GM12801 (cell line): ENCODE data around the gene KSR2.

Source experiments
- CTCF ChIP-seq: IDR thresholded peaks from one replicate; pipeline ENCODE4 v1.5.1; 2011; ENCODE audit warnings: control low read depth; ENCODE audit not compliant: insufficient read length; ENCODE audit errors: extremely low read depth

Gene KSR2

GRCh38 chr12:117967043-117967442 lies 1.7 kb downstream of the KSR2 start:
- TF ChIP-seq CTCF = no peak

GRCh38 chr12:117966511-117966910 lies 2.3 kb downstream of the KSR2 start:
- no peak for TF ChIP-seq CTCF

GRCh38 chr12:117963836-117964235 lies 5.0 kb downstream of the KSR2 start:
- no peak for TF ChIP-seq CTCF

- TF ChIP-seq CTCF = no peak
Measured at GRCh38 chr12:117936722-117937484, 31.9 kb downstream of the KSR2 start.

GRCh38 chr12:117933545-117933944 lies 35.2 kb downstream of the KSR2 start:
- TF ChIP-seq CTCF = no peak

GRCh38 chr12:117926391-117926899 lies 42.3 kb downstream of the KSR2 start:
- no peak for TF ChIP-seq CTCF

- no peak for TF ChIP-seq CTCF
Measured at GRCh38 chr12:117921929-117922777, 46.6 kb downstream of the KSR2 start.
